ENCODE data around the gene CHDH.

GRCh38 chr3:53820084-53820483, 26.1 kb downstream of the CHDH start:
- TF ChIP-seq CTCF (conservative IDR thresholded peaks at IDR 0.05; ENCODE audit: low read length) (no peak), EZH2phosphoT487 (IDR thresholded peaks at IDR 0.05; ENCODE audit: borderline replicate concordance, low read depth, low read length) (no peak)
